Tibial nerve (tissue), 3 donors: Measurements from ENCODE around the gene MDGA2.

Experiments used
- CTCF ChIP-seq, 5 experiments: fragments of 200-600 bp in 3 of 5; fragments of 450-650 bp in 2 of 5; sonication (generic) in 3 of 5; IDR thresholded peaks; one replicate each; pipeline ENCODE4 v1.5.1; 2016 to 2019; ENCODE audit warnings: antibody characterized with exemption in 5 of 5, mild to moderate bottlenecking in 3 of 5, moderate library complexity in 2 of 5
- POLR2A ChIP-seq, 2 donors: fragments of 450-650 bp; IDR thresholded peaks; one replicate each; pipeline ENCODE4 v1.6.1; 2017; ENCODE audit warnings: antibody characterized with exemption in 2 of 2, mild to moderate bottlenecking in 2 of 2, moderate library complexity in 2 of 2

DNA sequence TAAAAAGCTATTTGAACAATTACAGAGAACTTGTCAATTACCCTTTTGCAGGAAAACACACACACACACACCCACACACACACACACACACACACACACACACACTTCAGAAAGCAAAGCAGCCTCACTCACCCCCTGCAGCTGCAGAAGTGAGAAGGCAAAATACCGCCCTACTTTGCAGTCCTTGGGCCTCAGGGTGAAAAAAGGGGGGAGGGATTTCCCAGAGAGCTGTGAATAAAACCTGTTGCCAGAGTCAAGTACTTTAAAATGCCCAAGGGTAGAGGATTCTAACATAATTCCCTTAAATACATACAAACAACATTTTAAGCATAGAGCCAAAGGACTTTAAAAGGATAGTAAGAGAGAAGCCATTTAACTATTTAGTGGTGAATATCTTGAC lies 285.9 kb downstream of the MDGA2 start:
- TF ChIP-seq CTCF (IDR thresholded peaks at IDR 0.05) (no peak), POLR2A (IDR thresholded peaks at IDR 0.05) (no peak)
